ENCODE measurements around the gene OR2V2. TPM values are rescaled to one million over a fixed set of nuclear protein-coding genes. Genes with fewer than 3 reads are reported as not detected.

Gene OR2V2
- total and polyA plus RNA-seq, 4 donors, result 0.06 TPM; not detected in 3

DNA sequence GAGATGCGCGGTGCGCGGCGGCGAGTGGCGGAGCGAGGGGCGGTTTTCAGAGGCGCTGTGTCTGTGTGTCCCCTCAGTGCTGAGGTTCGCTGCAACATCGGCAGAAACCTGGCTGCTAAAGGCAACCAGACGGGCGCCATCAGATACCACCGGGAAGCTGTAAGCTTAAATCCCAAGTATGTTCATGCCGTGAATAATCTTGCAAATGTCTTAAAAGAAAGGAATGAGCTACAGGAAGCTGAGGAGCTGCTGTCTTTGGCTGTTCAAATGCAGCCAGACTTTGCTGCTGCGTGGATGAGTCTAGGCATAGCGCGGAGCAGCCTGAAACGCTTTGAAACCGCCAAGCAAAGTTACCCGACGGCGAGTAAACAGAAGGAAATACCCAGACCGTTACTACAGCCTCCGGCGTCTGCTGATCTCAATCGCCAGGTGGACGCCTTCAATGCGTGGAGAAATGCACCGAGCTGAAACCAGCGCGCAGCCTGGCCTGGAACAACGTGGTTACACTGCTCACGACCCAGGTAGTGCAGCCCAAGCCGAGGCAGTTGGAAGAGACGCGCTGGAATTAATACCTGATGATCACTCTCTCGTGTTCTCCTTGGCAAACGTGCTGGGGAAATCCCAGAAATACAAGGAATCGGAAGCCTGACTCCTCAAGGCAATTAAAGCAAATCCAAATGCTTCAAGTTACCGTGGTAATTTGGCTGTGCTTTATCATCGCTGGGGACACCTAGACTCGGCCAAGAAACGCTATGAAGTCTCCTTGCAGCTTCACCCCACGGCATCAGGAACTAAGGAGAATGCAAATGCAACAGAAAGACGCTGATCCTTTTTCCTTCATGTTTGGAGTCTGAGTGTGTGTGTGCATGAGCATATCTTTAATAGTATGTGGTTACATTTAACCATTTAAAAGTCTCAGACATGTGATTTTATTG, 32.3 kb upstream of the OR2V2 start:
- peak in 2 of 6 donors; percentile 56 to 57 for DNase-seq (ENCODE audit: low read depth in 4 of 6, low spot score in 6 of 6)
- Histone ChIP-seq H3K36me3 (ENCODE audit: control insufficient read depth, insufficient read depth, low read length) (no peaks in the 10 kb centered on the region), H3K27me3 (ENCODE audit: control insufficient read depth, insufficient read depth, low read length) (peaks cover 40% of the 10 kb centered on the region), H3K9me3 (ENCODE audit: control insufficient read depth, insufficient read depth, low read length) (peaks cover 3% of the 10 kb centered on the region), H3K4me3 (ENCODE audit: low read depth, low read length) (no peak overlapping the region), H3K27ac (ENCODE audit: low read depth, low read length) (no peak overlapping the region), H3K4me1 (ENCODE audit: control insufficient read depth, insufficient read depth, low read length) (peaks cover 12% of the 10 kb centered on the region)
- WGBS (ENCODE audit: insufficient coverage), result 4% methylated on average over 46 of the region's 47 CpGs

DNA sequence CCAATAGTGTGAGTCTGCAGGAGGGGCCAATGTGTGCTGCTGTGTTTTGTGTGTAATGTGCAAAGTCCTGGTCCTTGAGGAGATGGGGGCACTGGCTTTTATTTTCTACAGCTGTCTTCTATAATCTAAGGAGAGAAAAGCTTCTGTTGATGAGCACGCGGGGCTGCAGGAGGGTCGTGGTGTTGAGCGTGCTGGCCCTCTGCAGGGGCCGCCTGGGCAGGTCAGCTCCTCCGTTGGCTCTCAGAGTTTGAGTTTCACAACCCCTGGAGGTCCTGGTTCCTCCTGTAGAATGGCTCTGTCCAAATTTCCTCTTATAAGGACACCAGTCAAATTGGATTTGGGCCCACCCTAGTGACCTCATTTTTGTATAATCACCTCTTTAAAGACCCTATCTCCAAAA, 29.0 kb upstream of the OR2V2 start:
- H3K27me3 ChIP-seq (ENCODE audit: control insufficient read depth, insufficient read depth, low read length), result peaks cover 33% of the 10 kb centered on the region
- no peak overlapping the region for H3K27ac ChIP-seq (ENCODE audit: low read depth, low read length)
- H3K4me1 ChIP-seq (ENCODE audit: control insufficient read depth, insufficient read depth, low read length), result peaks cover 12% of the 10 kb centered on the region
- no peak overlapping the region for H3K4me3 ChIP-seq (ENCODE audit: low read depth, low read length)
- no peaks in the 10 kb centered on the region for H3K36me3 ChIP-seq (ENCODE audit: control insufficient read depth, insufficient read depth, low read length)
- no peak for DNase-seq (ENCODE audit: low read depth in 4 of 6, low spot score in 6 of 6)
- peaks cover 3% of the 10 kb centered on the region for H3K9me3 ChIP-seq (ENCODE audit: control insufficient read depth, insufficient read depth, low read length)
- WGBS (ENCODE audit: insufficient coverage), result 88% methylated on average over 6 of the region's 6 CpGs

DNA sequence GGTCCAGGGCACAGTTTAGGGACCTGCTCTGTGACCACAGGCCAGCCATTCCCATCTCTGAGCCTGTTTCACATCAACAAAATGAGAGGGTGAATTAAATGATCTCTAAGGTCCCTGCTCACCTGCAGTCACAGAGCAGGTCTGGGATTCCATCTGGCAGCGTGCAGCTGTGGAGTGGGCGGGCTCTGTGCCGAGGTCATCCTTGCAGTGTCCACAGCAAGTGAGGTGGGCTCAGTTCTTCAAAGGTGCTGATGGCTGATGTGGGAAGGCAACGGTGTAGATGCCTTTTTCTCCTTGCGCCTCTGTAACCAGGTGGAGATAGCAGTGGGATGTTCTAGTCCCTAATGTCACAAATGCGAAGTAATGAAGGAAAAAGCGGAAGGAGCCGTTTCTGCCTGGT, 28.3 kb upstream of the OR2V2 start:
- Histone ChIP-seq H3K27me3 (ENCODE audit: control insufficient read depth, insufficient read depth, low read length) (peaks cover 29% of the 10 kb centered on the region), H3K27ac (ENCODE audit: low read depth, low read length) (no peak overlapping the region), H3K4me3 (ENCODE audit: low read depth, low read length) (no peak overlapping the region), H3K4me1 (ENCODE audit: control insufficient read depth, insufficient read depth, low read length) (peaks cover 12% of the 10 kb centered on the region), H3K9me3 (ENCODE audit: control insufficient read depth, insufficient read depth, low read length) (no peaks in the 10 kb centered on the region), H3K36me3 (ENCODE audit: control insufficient read depth, insufficient read depth, low read length) (no peaks in the 10 kb centered on the region)
- WGBS (ENCODE audit: insufficient coverage), result 80% methylated on average over 8 of the region's 8 CpGs
- DNase-seq (ENCODE audit: low read depth in 4 of 6, low spot score in 6 of 6), result no peak

DNA sequence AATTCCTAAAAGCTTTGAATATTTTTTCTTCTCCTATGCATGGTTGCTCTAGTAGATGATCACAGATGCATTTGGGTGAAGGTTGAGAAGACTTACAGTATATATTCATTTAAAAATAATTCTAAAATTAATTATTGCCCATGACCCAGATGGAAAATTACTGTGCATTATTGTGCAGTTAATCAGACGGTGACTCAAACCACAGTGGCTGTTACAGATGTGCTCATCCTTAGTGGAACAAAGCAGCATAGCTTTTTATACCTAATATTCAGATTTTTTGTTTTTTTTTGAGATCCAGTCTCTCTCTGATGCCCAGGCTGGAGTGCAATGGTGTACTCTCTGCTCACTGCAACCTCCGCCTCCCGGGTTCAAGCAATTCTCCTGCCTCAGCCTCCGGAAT, 27.1 kb upstream of the OR2V2 start:
- Histone ChIP-seq H3K27me3 (ENCODE audit: control insufficient read depth, insufficient read depth, low read length) (peaks cover 17% of the 10 kb centered on the region), H3K9me3 (ENCODE audit: control insufficient read depth, insufficient read depth, low read length) (no peaks in the 10 kb centered on the region), H3K4me3 (ENCODE audit: low read depth, low read length) (no peak overlapping the region), H3K27ac (ENCODE audit: low read depth, low read length) (no peak overlapping the region), H3K36me3 (ENCODE audit: control insufficient read depth, insufficient read depth, low read length) (no peaks in the 10 kb centered on the region), H3K4me1 (ENCODE audit: control insufficient read depth, insufficient read depth, low read length) (peaks cover under 1% of the 10 kb centered on the region)
- WGBS (ENCODE audit: insufficient coverage), result 100% methylated on average over 3 of the region's 4 CpGs
- DNase-seq (ENCODE audit: low read depth in 4 of 6, low spot score in 6 of 6), result no peak

DNA sequence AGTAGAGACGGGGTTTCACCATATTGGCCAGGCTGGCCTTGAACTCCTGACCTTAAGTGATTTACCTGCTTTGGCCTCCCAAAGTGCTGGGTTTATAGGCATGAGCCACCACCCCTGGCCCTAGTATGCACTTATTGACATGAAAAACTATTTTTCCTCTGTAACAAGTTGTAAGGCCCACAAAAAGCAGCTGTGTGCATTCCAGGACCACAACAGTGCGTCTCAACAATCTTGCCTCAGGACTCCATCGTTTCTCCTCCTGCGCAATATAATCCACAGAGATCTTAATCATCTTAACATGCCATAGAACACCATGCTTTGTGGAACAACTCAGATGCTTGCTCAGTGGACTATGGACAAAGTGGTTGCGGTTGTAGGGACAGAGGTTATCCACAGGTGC, 26.6 kb upstream of the OR2V2 start:
- 88% methylated on average over 5 of the region's 5 CpGs for WGBS (ENCODE audit: insufficient coverage)
- Histone ChIP-seq H3K36me3 (ENCODE audit: control insufficient read depth, insufficient read depth, low read length) (no peaks in the 10 kb centered on the region), H3K4me3 (ENCODE audit: low read depth, low read length) (no peak overlapping the region), H3K9me3 (ENCODE audit: control insufficient read depth, insufficient read depth, low read length) (no peaks in the 10 kb centered on the region), H3K4me1 (ENCODE audit: control insufficient read depth, insufficient read depth, low read length) (no peaks in the 10 kb centered on the region), H3K27me3 (ENCODE audit: control insufficient read depth, insufficient read depth, low read length) (peaks cover 14% of the 10 kb centered on the region), H3K27ac (ENCODE audit: low read depth, low read length) (no peak overlapping the region)
- no peak for DNase-seq (ENCODE audit: low read depth in 4 of 6, low spot score in 6 of 6)

DNA sequence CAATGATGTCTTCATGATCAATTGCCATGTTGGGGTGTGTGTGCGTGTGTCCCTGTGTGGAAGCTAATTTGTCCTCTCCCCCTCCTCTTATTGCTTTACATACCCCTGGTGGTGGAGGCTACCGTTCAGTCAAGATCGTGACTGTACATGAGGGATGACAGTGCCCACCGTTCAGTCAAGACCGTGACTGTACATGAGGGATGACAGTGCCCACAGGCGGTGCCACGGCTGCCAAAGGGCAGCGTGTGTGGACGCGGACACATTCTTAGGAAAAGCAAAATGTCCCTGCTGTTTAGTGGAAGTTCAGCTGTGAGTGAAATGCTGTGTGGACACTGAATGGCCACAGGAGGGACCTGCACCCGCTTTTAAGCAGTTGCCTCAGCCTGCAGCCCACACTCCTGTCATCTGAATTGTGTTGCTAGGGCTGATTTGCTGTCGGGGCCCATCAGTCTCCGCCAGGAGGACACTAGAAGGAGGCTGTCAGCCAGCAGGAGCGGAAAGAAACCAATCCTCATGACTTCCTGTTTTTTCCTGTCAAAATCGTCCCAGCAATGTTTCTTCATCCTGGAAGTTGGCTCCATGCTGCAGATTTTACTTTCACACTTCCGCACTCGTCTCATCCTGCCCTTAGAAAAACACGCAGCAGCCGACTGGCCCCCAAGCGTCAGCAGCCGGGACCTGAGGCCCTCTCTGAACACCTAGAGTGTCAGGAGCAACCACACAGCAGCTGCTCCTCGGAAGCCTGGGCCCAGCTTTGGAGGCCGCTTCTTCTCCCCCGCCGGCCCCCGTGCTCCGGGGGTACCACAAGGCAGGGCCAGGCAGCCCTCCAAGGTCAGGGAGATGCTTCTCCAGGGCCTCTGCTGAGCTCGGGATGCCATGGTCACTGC, 25.5 kb upstream of the OR2V2 start:
- 66% methylated on average over 27 of the region's 28 CpGs for WGBS (ENCODE audit: insufficient coverage)

DNA sequence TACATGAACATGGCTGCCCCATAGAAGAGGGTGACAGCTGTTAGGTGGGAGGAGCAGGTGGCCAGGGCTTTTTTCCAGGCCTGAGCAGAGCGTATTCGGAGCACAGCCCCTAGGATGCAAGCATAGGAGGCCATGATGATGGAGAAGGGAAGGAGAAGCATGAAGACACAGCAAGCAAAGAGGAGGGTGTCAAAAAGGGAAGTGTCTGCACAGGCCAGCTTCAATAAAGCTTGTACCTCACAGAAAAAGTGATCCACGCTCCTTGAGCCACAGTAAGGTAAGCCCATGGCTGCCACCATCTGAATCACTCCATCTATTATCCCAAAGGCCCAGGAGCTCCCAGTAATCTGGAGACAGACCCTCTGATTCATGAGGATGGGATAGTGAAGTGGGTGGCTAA, 22.9 kb upstream of the OR2V2 start:
- Histone ChIP-seq H3K9me3 (ENCODE audit: control insufficient read depth, insufficient read depth, low read length) (no peaks in the 10 kb centered on the region), H3K4me1 (ENCODE audit: control insufficient read depth, insufficient read depth, low read length) (no peaks in the 10 kb centered on the region), H3K27ac (ENCODE audit: low read depth, low read length) (no peak overlapping the region), H3K36me3 (ENCODE audit: control insufficient read depth, insufficient read depth, low read length) (no peaks in the 10 kb centered on the region), H3K4me3 (ENCODE audit: low read depth, low read length) (no peak overlapping the region), H3K27me3 (ENCODE audit: control insufficient read depth, insufficient read depth, low read length) (no peaks in the 10 kb centered on the region)
- 93% methylated on average over 2 of the region's 3 CpGs for WGBS (ENCODE audit: insufficient coverage)
- DNase-seq (ENCODE audit: low read depth in 4 of 6, low spot score in 6 of 6), result no peak

More for the DNA sequence above, 25.5 kb upstream of the OR2V2 start:
- H3K27me3 ChIP-seq (ENCODE audit: control insufficient read depth, insufficient read depth, low read length), result peaks cover 3% of the 10 kb centered on the region
- no peaks in the 10 kb centered on the region for H3K36me3 ChIP-seq (ENCODE audit: control insufficient read depth, insufficient read depth, low read length)
- DNase-seq (ENCODE audit: low read depth in 4 of 6, low spot score in 6 of 6), result no peak
- H3K27ac ChIP-seq (ENCODE audit: low read depth, low read length), result no peak overlapping the region
- H3K4me1 ChIP-seq (ENCODE audit: control insufficient read depth, insufficient read depth, low read length), result no peaks in the 10 kb centered on the region
- no peak overlapping the region for H3K4me3 ChIP-seq (ENCODE audit: low read depth, low read length)
- no peaks in the 10 kb centered on the region for H3K9me3 ChIP-seq (ENCODE audit: control insufficient read depth, insufficient read depth, low read length)

DNA sequence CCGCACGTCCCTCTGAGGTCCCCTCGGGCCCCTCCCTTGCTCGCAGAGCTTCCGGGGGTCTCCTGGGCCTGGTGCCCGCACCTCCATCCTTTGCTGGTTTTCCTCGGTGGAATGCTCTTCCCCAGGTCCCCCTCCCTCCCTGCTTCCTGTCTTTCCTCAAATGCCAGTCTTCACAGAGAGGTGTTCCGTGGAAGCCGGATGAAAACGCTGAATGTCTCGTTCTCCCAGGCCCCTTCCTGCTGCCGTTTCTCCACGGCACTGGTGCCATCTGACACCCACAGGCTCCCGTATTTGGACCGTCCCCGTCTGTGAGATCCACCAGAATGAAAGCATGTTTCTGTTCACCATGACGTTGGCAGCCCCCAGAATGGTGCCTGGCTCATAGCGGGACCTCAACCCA, 20.5 kb upstream of the OR2V2 start:
- WGBS (ENCODE audit: insufficient coverage), result 84% methylated on average over 18 of the region's 18 CpGs
- no peak for DNase-seq (ENCODE audit: low read depth in 4 of 6, low spot score in 6 of 6)
- peaks cover 3% of the 10 kb centered on the region for H3K27me3 ChIP-seq (ENCODE audit: control insufficient read depth, insufficient read depth, low read length)
- H3K36me3 ChIP-seq (ENCODE audit: control insufficient read depth, insufficient read depth, low read length), result no peaks in the 10 kb centered on the region
- no peaks in the 10 kb centered on the region for H3K4me1 ChIP-seq (ENCODE audit: control insufficient read depth, insufficient read depth, low read length)
- H3K4me3 ChIP-seq (ENCODE audit: low read depth, low read length), result no peak overlapping the region
- H3K27ac ChIP-seq (ENCODE audit: low read depth, low read length), result no peak overlapping the region
- H3K9me3 ChIP-seq (ENCODE audit: control insufficient read depth, insufficient read depth, low read length), result no peaks in the 10 kb centered on the region

DNA sequence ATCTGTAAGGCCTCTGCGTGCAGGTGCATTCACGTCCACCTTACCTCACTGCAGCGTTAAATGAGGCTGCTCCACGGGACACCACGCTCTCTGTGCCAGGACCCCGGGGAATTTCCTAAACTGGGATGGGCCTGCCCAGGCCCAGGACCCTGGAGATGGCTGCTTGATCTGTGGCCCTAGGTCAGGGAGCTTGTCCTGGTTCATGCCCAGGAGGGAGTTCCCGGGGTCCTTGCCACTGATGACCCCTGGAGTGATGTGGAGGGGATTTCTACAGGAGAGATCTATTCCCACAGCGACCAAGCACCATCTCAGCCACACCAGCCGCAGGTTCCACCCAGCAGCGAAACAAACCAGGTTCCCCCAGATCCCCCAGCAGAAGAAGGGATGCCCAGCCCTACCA, 19.9 kb upstream of the OR2V2 start:
- no peak for DNase-seq (ENCODE audit: low read depth in 4 of 6, low spot score in 6 of 6)
- Histone ChIP-seq H3K27ac (ENCODE audit: low read depth, low read length) (no peak overlapping the region), H3K4me1 (ENCODE audit: control insufficient read depth, insufficient read depth, low read length) (no peaks in the 10 kb centered on the region), H3K4me3 (ENCODE audit: low read depth, low read length) (no peak overlapping the region), H3K9me3 (ENCODE audit: control insufficient read depth, insufficient read depth, low read length) (no peaks in the 10 kb centered on the region), H3K36me3 (ENCODE audit: control insufficient read depth, insufficient read depth, low read length) (no peaks in the 10 kb centered on the region), H3K27me3 (ENCODE audit: control insufficient read depth, insufficient read depth, low read length) (peaks cover 3% of the 10 kb centered on the region)
- 90% methylated on average over 9 of the region's 10 CpGs for WGBS (ENCODE audit: insufficient coverage)
